ENCODE data around the gene HTR5A. TPM values are rescaled to one million over a fixed set of nuclear protein-coding genes. Genes with fewer than 3 reads are reported as not detected.

The HTR5A gene
- total and polyA plus RNA-seq, 2 of the 13 experiments (the other 11 are each of a cell fraction or from before 2014, with no cell fraction given), result not detected

DNA sequence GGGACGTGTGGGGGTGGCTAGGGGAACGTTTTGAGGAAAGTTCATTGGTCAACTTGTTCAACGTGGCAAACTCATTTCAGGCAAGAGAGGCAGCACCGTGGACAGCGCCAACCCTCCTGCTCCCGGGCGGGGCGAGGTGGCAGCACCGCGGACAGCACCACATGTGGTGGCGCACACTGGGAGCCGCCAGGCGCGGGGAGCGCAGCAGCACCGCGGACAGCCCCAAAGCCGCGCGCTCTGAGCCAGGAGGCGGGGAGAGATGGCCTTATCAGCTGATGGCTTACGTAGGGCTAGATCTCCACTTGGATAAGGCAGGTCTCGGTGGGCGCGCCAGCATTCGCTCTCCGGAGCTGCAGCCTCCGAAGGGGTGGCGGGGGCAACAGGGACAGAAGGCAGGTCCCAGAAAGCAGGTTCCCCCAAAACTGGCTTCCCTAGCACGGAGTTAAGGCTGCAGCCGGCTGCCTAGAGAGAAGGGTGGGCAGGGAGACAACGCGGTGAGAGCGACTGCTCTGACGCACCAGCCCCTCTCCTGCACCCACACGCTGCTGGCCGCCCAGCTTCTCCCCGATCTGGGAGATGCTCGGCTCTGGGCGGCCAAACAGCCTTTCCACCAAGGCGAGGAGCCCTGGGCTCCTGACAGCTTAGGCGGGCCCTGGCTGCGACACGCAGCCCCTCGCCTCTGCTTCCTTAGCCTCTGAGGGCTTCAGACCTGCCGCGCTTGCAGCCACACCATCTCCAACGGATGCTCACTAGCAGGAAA, at the start of gene HTR5A (continued):
- peak; percentile 100 for TF ChIP-seq ZNF670 (CRISPR knock-in tag; IDR thresholded peaks at IDR 0.05; ENCODE audit: borderline replicate concordance)
- peak; percentile 100 for TF ChIP-seq MAF1 (CRISPR knock-in tag; IDR thresholded peaks at IDR 0.05; ENCODE audit: borderline replicate concordance)
- peak; percentile 100 for TF ChIP-seq FLYWCH1 (CRISPR knock-in tag; IDR thresholded peaks at IDR 0.05)
- TF ChIP-seq ZNF589 (CRISPR knock-in tag; conservative IDR thresholded peaks at IDR 0.05), result peak; percentile 100
- no peak for TF ChIP-seq POLR2AphosphoS2 (IDR thresholded peaks at IDR 0.05; ENCODE audit: low read depth, low read length)
- TF ChIP-seq, protein P1, sequence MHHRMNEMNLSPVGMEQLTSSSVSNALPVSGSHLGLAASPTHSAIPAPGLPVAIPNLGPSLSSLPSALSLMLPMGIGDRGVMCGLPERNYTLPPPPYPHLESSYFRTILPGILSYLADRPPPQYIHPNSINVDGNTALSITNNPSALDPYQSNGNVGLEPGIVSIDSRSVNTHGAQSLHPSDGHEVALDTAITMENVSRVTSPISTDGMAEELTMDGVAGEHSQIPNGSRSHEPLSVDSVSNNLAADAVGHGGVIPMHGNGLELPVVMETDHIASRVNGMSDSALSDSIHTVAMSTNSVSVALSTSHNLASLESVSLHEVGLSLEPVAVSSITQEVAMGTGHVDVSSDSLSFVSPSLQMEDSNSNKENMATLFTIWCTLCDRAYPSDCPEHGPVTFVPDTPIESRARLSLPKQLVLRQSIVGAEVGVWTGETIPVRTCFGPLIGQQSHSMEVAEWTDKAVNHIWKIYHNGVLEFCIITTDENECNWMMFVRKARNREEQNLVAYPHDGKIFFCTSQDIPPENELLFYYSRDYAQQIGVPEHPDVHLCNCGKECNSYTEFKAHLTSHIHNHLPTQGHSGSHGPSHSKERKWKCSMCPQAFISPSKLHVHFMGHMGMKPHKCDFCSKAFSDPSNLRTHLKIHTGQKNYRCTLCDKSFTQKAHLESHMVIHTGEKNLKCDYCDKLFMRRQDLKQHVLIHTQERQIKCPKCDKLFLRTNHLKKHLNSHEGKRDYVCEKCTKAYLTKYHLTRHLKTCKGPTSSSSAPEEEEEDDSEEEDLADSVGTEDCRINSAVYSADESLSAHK (CRISPR knock-in tag; IDR thresholded peaks at IDR 0.05; ENCODE audit: borderline replicate concordance), result peak; percentile 98
- TF ChIP-seq ZNF547 (CRISPR knock-in tag; IDR thresholded peaks at IDR 0.05), result peak; percentile 100
- no peak for TF ChIP-seq CHD4 (IDR thresholded peaks at IDR 0.05; ENCODE audit: borderline replicate concordance, low read length)
- TF ChIP-seq, protein P2, sequence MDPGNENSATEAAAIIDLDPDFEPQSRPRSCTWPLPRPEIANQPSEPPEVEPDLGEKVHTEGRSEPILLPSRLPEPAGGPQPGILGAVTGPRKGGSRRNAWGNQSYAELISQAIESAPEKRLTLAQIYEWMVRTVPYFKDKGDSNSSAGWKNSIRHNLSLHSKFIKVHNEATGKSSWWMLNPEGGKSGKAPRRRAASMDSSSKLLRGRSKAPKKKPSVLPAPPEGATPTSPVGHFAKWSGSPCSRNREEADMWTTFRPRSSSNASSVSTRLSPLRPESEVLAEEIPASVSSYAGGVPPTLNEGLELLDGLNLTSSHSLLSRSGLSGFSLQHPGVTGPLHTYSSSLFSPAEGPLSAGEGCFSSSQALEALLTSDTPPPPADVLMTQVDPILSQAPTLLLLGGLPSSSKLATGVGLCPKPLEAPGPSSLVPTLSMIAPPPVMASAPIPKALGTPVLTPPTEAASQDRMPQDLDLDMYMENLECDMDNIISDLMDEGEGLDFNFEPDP (CRISPR knock-in tag; conservative IDR thresholded peaks at IDR 0.05), result peak; percentile 100
- TF ChIP-seq ZNF33B (CRISPR knock-in tag; IDR thresholded peaks at IDR 0.05), result peak; percentile 100
- peak; percentile 99 for TF ChIP-seq SP4 (CRISPR knock-in tag; IDR thresholded peaks at IDR 0.05)
- TF ChIP-seq TEAD3 (CRISPR knock-in tag; optimal IDR thresholded peaks at IDR 0.05; ENCODE audit: borderline replicate concordance), result peak; percentile 95
- TF ChIP-seq, protein P3, sequence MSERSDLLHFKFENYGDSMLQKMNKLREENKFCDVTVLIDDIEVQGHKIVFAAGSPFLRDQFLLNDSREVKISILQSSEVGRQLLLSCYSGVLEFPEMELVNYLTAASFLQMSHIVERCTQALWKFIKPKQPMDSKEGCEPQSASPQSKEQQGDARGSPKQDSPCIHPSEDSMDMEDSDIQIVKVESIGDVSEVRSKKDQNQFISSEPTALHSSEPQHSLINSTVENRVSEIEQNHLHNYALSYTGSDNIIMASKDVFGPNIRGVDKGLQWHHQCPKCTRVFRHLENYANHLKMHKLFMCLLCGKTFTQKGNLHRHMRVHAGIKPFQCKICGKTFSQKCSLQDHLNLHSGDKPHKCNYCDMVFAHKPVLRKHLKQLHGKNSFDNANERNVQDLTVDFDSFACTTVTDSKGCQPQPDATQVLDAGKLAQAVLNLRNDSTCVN (CRISPR knock-in tag; IDR thresholded peaks at IDR 0.05; ENCODE audit: borderline replicate concordance), result peak; percentile 99
- TF ChIP-seq ZNF282 (IDR thresholded peaks at IDR 0.05; ENCODE audit: partially characterized antibody), result no peak
- TF ChIP-seq, protein P4, sequence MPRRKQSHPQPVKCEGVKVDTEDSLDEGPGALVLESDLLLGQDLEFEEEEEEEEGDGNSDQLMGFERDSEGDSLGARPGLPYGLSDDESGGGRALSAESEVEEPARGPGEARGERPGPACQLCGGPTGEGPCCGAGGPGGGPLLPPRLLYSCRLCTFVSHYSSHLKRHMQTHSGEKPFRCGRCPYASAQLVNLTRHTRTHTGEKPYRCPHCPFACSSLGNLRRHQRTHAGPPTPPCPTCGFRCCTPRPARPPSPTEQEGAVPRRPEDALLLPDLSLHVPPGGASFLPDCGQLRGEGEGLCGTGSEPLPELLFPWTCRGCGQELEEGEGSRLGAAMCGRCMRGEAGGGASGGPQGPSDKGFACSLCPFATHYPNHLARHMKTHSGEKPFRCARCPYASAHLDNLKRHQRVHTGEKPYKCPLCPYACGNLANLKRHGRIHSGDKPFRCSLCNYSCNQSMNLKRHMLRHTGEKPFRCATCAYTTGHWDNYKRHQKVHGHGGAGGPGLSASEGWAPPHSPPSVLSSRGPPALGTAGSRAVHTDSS (CRISPR knock-in tag; conservative IDR thresholded peaks at IDR 0.05), result no peak
- TF ChIP-seq, protein P5, sequence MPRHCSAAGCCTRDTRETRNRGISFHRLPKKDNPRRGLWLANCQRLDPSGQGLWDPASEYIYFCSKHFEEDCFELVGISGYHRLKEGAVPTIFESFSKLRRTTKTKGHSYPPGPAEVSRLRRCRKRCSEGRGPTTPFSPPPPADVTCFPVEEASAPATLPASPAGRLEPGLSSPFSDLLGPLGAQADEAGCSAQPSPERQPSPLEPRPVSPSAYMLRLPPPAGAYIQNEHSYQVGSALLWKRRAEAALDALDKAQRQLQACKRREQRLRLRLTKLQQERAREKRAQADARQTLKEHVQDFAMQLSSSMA (CRISPR knock-in tag; IDR thresholded peaks at IDR 0.05), result peak; percentile 99
- no peak for TF ChIP-seq ASH2L (IDR thresholded peaks at IDR 0.05; ENCODE audit: insufficient read length, low read depth, low read length)
- peak; percentile 92 for TF ChIP-seq MAFG (CRISPR knock-in tag; IDR thresholded peaks at IDR 0.05)
- TF ChIP-seq, protein P6, sequence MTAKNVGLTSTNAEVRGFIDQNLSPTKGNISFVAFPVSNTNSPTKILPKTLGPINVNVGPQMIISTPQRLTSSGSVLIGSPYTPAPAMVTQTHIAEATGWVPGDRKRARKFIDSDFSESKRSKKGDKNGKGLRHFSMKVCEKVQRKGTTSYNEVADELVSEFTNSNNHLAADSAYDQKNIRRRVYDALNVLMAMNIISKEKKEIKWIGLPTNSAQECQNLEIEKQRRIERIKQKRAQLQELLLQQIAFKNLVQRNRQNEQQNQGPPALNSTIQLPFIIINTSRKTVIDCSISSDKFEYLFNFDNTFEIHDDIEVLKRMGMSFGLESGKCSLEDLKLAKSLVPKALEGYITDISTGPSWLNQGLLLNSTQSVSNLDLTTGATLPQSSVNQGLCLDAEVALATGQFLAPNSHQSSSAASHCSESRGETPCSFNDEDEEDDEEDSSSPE (CRISPR knock-in tag; IDR thresholded peaks at IDR 0.05), result peak; percentile 94
